ENCODE measurements around the gene IGFBP7. TPM values are rescaled to one million over a fixed set of nuclear protein-coding genes. Genes with fewer than 3 reads are reported as not detected.

The IGFBP7 gene
- total RNA-seq, 1 experiment from 2014 or later: 61.9 TPM

DNA sequence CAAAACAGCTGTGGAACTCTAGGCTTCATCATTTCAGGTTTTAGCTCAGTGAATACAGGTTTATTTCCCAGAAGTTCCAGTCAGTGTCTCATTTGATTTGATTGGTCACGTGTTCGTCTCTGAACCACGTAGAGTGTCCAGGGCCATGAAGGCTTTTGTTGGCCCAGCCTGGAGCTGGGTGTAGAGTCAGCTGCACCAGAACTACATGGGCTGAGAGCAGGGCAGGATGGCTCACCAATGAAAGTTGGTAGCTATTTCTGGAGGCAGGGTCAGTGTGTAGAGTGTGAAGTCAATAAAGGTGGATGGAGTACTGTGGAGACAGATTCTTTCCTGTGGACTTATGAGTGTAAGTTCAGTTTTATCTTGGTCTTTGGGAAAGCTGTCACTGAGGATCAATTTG lies 43.0 kb upstream of the IGFBP7 start:
- DNase-seq (ENCODE audit: unreplicated experiment): no peak
- H3K4me1 Mint-ChIP-seq (ENCODE audit: insufficient read depth, unreplicated experiment): peaks cover 29% of the 10 kb centered on the region
- intact Hi-C loops (cut with micrococcal nuclease): no loop called here
- BruUV-seq (replicated peaks): no TSS peak
- H3K27ac Mint-ChIP-seq (ENCODE audit: low read depth, unreplicated experiment): no peak overlapping the region
- TF ChIP-seq, protein P1, sequence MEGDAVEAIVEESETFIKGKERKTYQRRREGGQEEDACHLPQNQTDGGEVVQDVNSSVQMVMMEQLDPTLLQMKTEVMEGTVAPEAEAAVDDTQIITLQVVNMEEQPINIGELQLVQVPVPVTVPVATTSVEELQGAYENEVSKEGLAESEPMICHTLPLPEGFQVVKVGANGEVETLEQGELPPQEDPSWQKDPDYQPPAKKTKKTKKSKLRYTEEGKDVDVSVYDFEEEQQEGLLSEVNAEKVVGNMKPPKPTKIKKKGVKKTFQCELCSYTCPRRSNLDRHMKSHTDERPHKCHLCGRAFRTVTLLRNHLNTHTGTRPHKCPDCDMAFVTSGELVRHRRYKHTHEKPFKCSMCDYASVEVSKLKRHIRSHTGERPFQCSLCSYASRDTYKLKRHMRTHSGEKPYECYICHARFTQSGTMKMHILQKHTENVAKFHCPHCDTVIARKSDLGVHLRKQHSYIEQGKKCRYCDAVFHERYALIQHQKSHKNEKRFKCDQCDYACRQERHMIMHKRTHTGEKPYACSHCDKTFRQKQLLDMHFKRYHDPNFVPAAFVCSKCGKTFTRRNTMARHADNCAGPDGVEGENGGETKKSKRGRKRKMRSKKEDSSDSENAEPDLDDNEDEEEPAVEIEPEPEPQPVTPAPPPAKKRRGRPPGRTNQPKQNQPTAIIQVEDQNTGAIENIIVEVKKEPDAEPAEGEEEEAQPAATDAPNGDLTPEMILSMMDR (IDR thresholded peaks at IDR 0.05; ENCODE audit: unreplicated experiment): no peak
- H3K4me3 Mint-ChIP-seq (ENCODE audit: unreplicated experiment): no peak overlapping the region
- ChIA-PET CTCF (interaction anchor here (0.7 to 4.4 kb wide), 5 partner anchors 10 to 281 kb away, joined by 3 to 33 read pairs (median 5); no protein-coding TSS in a partner anchor), POLR2A (interaction anchor here (0.8 to 1.6 kb wide), 2 partner anchors 9 to 34 kb away, joined by 3 to 4 read pairs; no protein-coding TSS in a partner anchor)
- H3K9me3 Mint-ChIP-seq (ENCODE audit: unreplicated experiment): no peaks in the 10 kb centered on the region
- no peaks in the 10 kb centered on the region for H3K27me3 Mint-ChIP-seq (ENCODE audit: insufficient read depth, unreplicated experiment)
- no peaks in the 10 kb centered on the region for H3K36me3 Mint-ChIP-seq (ENCODE audit: insufficient read depth, unreplicated experiment)

DNA sequence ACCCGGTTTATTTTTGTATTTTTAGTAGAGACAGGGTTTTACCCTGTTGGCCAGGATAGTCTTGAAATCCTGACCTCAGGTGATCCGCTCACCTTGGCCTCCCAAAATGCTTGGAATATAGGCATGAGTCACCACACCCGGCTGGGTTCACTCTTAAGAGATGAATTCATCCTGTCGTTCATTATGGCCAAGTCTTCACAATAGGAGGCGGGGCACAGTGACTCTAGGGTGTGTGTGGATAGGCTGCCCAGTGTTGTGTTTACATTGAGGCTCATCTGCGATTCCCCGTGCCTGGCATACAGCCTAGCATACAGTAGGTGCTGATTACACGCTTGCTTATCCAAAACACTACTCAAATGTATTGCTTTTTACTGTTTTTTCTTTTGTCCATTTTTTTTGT lies 41.3 kb upstream of the IGFBP7 start:
- ChIA-PET POLR2A (interaction anchor here (1.6 kb wide), 1 partner anchor 11 kb away, joined by 3 read pairs; no protein-coding TSS in a partner anchor), CTCF (interaction anchor here (0.7 to 4.4 kb wide), 2 partner anchors 12 to 488 kb away, joined by 3 to 33 read pairs; no protein-coding TSS in a partner anchor)
- DNase-seq (ENCODE audit: unreplicated experiment): peak; percentile 98
- Mint-ChIP-seq H3K27me3 (ENCODE audit: insufficient read depth, unreplicated experiment) (no peaks in the 10 kb centered on the region), H3K4me3 (ENCODE audit: unreplicated experiment) (no peak overlapping the region), H3K4me1 (ENCODE audit: insufficient read depth, unreplicated experiment) (peaks cover 34% of the 10 kb centered on the region), H3K9me3 (ENCODE audit: unreplicated experiment) (no peaks in the 10 kb centered on the region), H3K36me3 (ENCODE audit: insufficient read depth, unreplicated experiment) (no peaks in the 10 kb centered on the region), H3K27ac (ENCODE audit: low read depth, unreplicated experiment) (peak overlapping the region; percentile 51)
- BruUV-seq (replicated peaks): no TSS peak
- intact Hi-C loops (cut with micrococcal nuclease): no loop called here
- TF ChIP-seq, protein P1 (IDR thresholded peaks at IDR 0.05; ENCODE audit: unreplicated experiment): no peak

DNA sequence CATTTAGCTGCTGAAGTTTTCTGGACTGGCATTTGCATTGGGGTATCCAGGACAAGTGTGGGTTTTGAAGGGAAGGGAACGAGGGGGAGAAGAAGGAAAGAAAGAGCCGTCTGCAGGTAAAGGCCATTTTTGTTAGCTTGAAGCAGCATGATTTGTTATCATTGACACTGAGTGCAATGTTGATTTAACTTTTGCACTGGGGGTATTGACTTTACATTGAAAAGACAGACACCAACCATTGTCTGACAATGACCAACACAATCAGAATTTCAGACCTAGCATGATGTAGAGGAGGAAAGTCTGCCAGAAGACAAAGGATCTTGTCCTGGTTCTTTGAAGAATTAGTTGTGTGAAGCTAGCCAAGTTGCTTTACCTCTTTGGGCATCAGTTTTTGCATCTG lies 39.6 kb upstream of the IGFBP7 start:
- no peaks in the 10 kb centered on the region for H3K27me3 Mint-ChIP-seq (ENCODE audit: insufficient read depth, unreplicated experiment)
- no peak for DNase-seq (ENCODE audit: unreplicated experiment)
- H3K9me3 Mint-ChIP-seq (ENCODE audit: unreplicated experiment): no peaks in the 10 kb centered on the region
- TF ChIP-seq, protein P1 (IDR thresholded peaks at IDR 0.05; ENCODE audit: unreplicated experiment): no peak
- H3K4me1 Mint-ChIP-seq (ENCODE audit: insufficient read depth, unreplicated experiment): peaks cover 30% of the 10 kb centered on the region
- BruUV-seq (replicated peaks): no TSS peak
- H3K4me3 Mint-ChIP-seq (ENCODE audit: unreplicated experiment): no peak overlapping the region
- H3K27ac Mint-ChIP-seq (ENCODE audit: low read depth, unreplicated experiment): no peak overlapping the region
- ChIA-PET POLR2A (interaction anchor here (0.6 to 1.6 kb wide), 5 partner anchors 67 to 1180 kb away, joined by 3 to 5 read pairs (median 3); no protein-coding TSS in a partner anchor), CTCF (interaction anchor here (0.6 to 4.4 kb wide), 4 partner anchors 13 to 1847 kb away, joined by 3 to 33 read pairs (median 6); no protein-coding TSS in a partner anchor)
- intact Hi-C loops (cut with micrococcal nuclease): no loop called here
- H3K36me3 Mint-ChIP-seq (ENCODE audit: insufficient read depth, unreplicated experiment): no peaks in the 10 kb centered on the region

DNA sequence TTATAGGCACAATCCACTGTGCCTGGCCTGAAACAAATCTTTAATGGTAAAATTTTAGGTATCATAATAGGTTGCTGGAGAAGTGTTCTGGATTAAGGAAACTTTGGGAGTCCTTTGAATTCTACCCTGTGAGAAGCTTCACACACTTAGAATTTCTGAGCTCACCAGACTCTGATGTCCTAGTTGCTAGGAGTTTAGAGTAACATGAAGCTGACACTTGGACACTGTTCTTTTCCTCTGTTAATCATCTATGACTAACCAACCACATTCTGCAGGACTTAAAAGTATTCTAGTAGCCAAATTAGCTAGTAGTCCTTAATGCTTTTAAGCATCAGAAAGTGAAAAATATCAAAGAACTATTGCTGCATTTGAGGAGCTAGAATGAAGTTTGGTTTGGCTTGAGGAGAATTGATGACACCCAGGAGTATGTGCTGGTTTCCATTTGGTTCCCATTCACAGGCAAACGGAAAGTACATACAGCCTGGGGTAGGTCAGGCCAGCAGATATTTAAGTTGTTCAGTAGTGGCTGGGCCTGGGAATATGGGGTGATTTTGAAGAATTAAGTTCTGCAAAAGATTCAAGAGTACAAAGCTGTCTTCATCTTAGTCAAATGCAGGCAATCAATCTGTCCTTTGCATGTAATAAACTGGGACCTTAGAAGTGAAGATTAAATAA lies 38.8 kb upstream of the IGFBP7 start:
- no peaks in the 10 kb centered on the region for H3K27me3 Mint-ChIP-seq (ENCODE audit: insufficient read depth, unreplicated experiment)
- no peak overlapping the region for H3K4me3 Mint-ChIP-seq (ENCODE audit: unreplicated experiment)
- TF ChIP-seq, protein P1 (IDR thresholded peaks at IDR 0.05; ENCODE audit: unreplicated experiment): no peak
- H3K4me1 Mint-ChIP-seq (ENCODE audit: insufficient read depth, unreplicated experiment): peaks cover 24% of the 10 kb centered on the region
- intact Hi-C loops (cut with micrococcal nuclease): no loop called here
- no peaks in the 10 kb centered on the region for H3K36me3 Mint-ChIP-seq (ENCODE audit: insufficient read depth, unreplicated experiment)
- H3K9me3 Mint-ChIP-seq (ENCODE audit: unreplicated experiment): no peaks in the 10 kb centered on the region
- peak; percentile 63 for DNase-seq (ENCODE audit: unreplicated experiment)
- no TSS peak for BruUV-seq (replicated peaks)
- CTCF ChIA-PET: interaction anchor here (0.6 to 1.7 kb wide), 3 partner anchors 14 to 111 kb away, joined by 5 to 10 read pairs (median 7); no protein-coding TSS in a partner anchor
- H3K27ac Mint-ChIP-seq (ENCODE audit: low read depth, unreplicated experiment): no peak overlapping the region
- POLR2A ChIA-PET: interaction anchor here (0.6 to 1.6 kb wide), 9 partner anchors 10 to 114 kb away, joined by 3 to 10 read pairs (median 3); no protein-coding TSS in a partner anchor
